HG02973 (cell line): Measurements from ENCODE around the gene DNAH8.
"Not testable (repeated sequence)": the region's sequence is repeated elsewhere in the genome, so short reads cannot be mapped to it uniquely, and the experiment has no call there.

Experiments used
- ATAC-seq: cut with Tn5 transposase; IDR thresholded peaks from one replicate; pipeline ENCODE4 v1.9.1; 2021; ENCODE audit warnings: moderate library complexity; ENCODE audit not compliant: unreplicated experiment

DNAH8 gene

GRCh38 chr6:38877721-38878120 lies 162.6 kb downstream of the DNAH8 start:
- ATAC-seq: no peak

- ATAC-seq: no peak
Measured at GRCh38 chr6:38882157-38882556, 167.0 kb downstream of the DNAH8 start.

GRCh38 chr6:38897507-38897906 lies 182.4 kb downstream of the DNAH8 start:
- no peak for ATAC-seq

- ATAC-seq: no peak
Measured at GRCh38 chr6:38901802-38902522, 186.9 kb downstream of the DNAH8 start.

- no peak for ATAC-seq
Measured at GRCh38 chr6:38906582-38906981, 191.5 kb downstream of the DNAH8 start.

- ATAC-seq: no peak
Measured at GRCh38 chr6:38907264-38907663, 192.2 kb downstream of the DNAH8 start.

- ATAC-seq: no peak
Measured at GRCh38 chr6:38909015-38909730, 194.1 kb downstream of the DNAH8 start.

- no peak for ATAC-seq
Measured at GRCh38 chr6:38910207-38910606, 195.1 kb downstream of the DNAH8 start.

GRCh38 chr6:38912378-38912777 lies 197.3 kb downstream of the DNAH8 start:
- no peak for ATAC-seq

- no peak for ATAC-seq
Measured at GRCh38 chr6:38915205-38915925, 200.3 kb downstream of the DNAH8 start.

- not testable (repeated sequence) for ATAC-seq
Measured at GRCh38 chr6:38921540-38921939, 206.4 kb downstream of the DNAH8 start.

GRCh38 chr6:38924791-38925509 lies 209.8 kb downstream of the DNAH8 start:
- ATAC-seq: no peak

GRCh38 chr6:38929560-38929959 lies 214.4 kb downstream of the DNAH8 start:
- no peak for ATAC-seq

- no peak for ATAC-seq
Measured at GRCh38 chr6:38933426-38933825, 218.3 kb downstream of the DNAH8 start.

- ATAC-seq: no peak
Measured at GRCh38 chr6:38935051-38935450, 219.9 kb downstream of the DNAH8 start.

- ATAC-seq: no peak
Measured at GRCh38 chr6:38937839-38938613, 222.9 kb downstream of the DNAH8 start.

GRCh38 chr6:38938741-38939140 lies 223.6 kb downstream of the DNAH8 start:
- no peak for ATAC-seq

- no peak for ATAC-seq
Measured at GRCh38 chr6:38942442-38942841, 227.3 kb downstream of the DNAH8 start.

GRCh38 chr6:38942965-38943364 lies 227.9 kb downstream of the DNAH8 start:
- no peak for ATAC-seq

- ATAC-seq: no peak
Measured at GRCh38 chr6:38943964-38944363, 228.9 kb downstream of the DNAH8 start.
